ENCODE data around the gene LRRC1.

DNA sequence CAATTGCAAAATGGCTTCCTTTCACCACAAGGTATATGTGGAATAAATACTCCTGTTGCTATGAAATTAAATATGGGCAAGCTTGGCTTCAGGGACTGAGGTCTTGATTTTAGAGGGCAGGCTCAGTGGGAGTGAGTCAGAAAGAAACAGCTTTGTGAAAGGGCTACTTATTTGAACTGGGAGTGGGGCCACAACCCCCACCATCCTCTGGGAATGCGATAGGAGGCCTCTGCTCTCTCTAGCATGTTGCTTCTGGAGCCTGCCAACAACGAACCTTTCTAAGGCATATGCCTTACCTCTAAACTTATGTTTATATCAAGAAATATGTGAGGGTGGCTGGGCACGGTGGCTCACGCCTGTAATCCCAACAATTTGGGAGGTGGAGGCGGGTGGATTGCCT is 149.7 kb downstream of the LRRC1 start:
- TF ChIP-seq POLR2AphosphoS5 (IDR thresholded peaks at IDR 0.05; ENCODE audit: borderline replicate concordance, low read depth, low read length) (no peak), EZH2 (IDR thresholded peaks at IDR 0.05) (no peak), FOXP2 (optimal IDR thresholded peaks at IDR 0.05; ENCODE audit: control extremely low read depth, extremely low read length, insufficient read depth) (no peak)

Data from SK-N-MC (cell line).